Testis (tissue), 2 donors: ENCODE data around the gene YIPF7.

Experiments
- POLR2A ChIP-seq: fragments of 450-650 bp; IDR thresholded peaks from one replicate; pipeline ENCODE4 v1.6.1; 2017; ENCODE audit warnings: antibody characterized with exemption, mild to moderate bottlenecking, moderate library complexity
- TF ChIP-seq, protein P1 (sequence below), 3 experiments: fragments of 450-650 bp in 2 of 3; fragments of 200-600 bp in 1 of 3; sonication (generic) in 1 of 3; IDR thresholded peaks; one replicate each; pipeline ENCODE4 v1.5.1; 2016 to 2019; ENCODE audit warnings: antibody characterized with exemption in 3 of 3, mild to moderate bottlenecking in 2 of 3, moderate library complexity in 1 of 3

DNA sequence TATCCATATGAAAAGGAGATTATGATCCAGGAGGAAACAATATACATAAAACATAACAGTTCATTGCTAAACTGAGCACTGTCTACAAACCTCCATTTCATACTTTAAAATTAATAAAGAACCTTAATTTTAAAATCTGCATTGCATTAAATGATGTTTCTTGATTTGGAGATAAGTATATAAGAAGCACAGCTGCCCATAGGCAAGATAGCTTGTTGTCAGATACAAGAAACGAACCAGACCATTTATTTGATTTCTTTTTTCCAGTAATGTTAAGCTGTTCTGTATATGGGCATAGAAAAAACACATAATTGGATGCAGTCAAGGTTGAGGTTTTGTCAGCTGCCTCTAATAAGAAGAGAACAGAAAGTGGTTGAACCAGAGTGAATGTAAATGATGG lies 33.2 kb upstream of the YIPF7 start:
- no peak for TF ChIP-seq POLR2A
- TF ChIP-seq, protein P1, sequence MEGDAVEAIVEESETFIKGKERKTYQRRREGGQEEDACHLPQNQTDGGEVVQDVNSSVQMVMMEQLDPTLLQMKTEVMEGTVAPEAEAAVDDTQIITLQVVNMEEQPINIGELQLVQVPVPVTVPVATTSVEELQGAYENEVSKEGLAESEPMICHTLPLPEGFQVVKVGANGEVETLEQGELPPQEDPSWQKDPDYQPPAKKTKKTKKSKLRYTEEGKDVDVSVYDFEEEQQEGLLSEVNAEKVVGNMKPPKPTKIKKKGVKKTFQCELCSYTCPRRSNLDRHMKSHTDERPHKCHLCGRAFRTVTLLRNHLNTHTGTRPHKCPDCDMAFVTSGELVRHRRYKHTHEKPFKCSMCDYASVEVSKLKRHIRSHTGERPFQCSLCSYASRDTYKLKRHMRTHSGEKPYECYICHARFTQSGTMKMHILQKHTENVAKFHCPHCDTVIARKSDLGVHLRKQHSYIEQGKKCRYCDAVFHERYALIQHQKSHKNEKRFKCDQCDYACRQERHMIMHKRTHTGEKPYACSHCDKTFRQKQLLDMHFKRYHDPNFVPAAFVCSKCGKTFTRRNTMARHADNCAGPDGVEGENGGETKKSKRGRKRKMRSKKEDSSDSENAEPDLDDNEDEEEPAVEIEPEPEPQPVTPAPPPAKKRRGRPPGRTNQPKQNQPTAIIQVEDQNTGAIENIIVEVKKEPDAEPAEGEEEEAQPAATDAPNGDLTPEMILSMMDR (IDR thresholded peaks at IDR 0.05): no peak
